RWPE2 (cell line): Measurements from ENCODE around the gene STX8.

Experiments used
- ATAC-seq: fragments of 200-7000 bp; cut with Tn5 transposase; 3 replicates; pipeline ENCODE4 v1.9.1; 2021; ENCODE audit warnings: low read depth
- DNase-seq: peaks from one replicate; pipeline ENCODE4 v3.0.0-alpha.2; 2020; ENCODE audit warnings: low spot score
- H3K27ac ChIP-seq: fragments of 450-650 bp; 2 replicates; pipeline ENCODE4 v1.5.1; 2017; ENCODE audit warnings: mild to moderate bottlenecking; ENCODE audit not compliant: poor library complexity, severe bottlenecking
- H3K27me3 ChIP-seq: fragments of 250-450 bp; sonication (Bioruptor Pico); 2 replicates; pipeline ENCODE4 v1.5.1; 2021; ENCODE audit warnings: mild to moderate bottlenecking, moderate library complexity; ENCODE audit not compliant: insufficient read depth, poor library complexity, severe bottlenecking
- H3K36me3 ChIP-seq: fragments of 250-450 bp; sonication (Bioruptor Pico); 2 replicates; pipeline ENCODE4 v1.5.1; 2020; ENCODE audit warnings: low read depth, mild to moderate bottlenecking, moderate library complexity
- H3K4me1 ChIP-seq: fragments of 250-450 bp; sonication (Bioruptor Pico); 2 replicates; pipeline ENCODE4 v1.5.1; 2021; ENCODE audit warnings: mild to moderate bottlenecking, moderate library complexity; ENCODE audit not compliant: insufficient read depth, poor library complexity, severe bottlenecking
- H3K4me3 ChIP-seq: fragments of 250-450 bp; sonication (Bioruptor Pico); 2 replicates; pipeline ENCODE4 v1.5.1; 2021; ENCODE audit warnings: mild to moderate bottlenecking, moderate library complexity; ENCODE audit not compliant: severe bottlenecking
- H3K9me3 ChIP-seq: fragments of 250-450 bp; sonication (Bioruptor Pico); 2 replicates; pipeline ENCODE4 v1.5.1; 2021; ENCODE audit warnings: mild to moderate bottlenecking, moderate library complexity; ENCODE audit not compliant: severe bottlenecking
- TF ChIP-seq, protein P1 (sequence below): fragments of 450-650 bp; IDR thresholded peaks from one replicate; pipeline ENCODE4 v1.5.1; 2017; ENCODE audit warnings: mild to moderate bottlenecking, moderate library complexity; ENCODE audit not compliant: poor library complexity, severe bottlenecking

The STX8 gene

DNA sequence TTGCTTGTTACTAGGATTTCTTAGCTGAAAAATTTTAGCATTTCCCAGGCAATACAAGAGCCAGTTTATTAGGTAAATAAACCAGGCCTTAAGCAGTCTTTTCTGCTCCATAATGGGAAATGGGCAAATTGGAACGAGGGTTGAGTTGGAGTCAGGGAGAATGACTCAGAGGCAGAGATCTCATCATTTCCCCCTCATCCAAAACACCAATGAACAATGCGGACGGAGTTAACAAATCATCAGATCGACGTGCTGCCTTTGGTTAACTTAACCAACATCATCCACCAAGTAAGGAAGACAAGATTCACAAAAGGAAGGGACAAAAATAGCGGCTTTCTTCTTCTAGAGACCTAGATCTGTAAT, 243.5 kb downstream of the STX8 start:
- Histone ChIP-seq H3K9me3 (peaks cover 4% of the 10 kb centered on the region), H3K27me3 (no peaks in the 10 kb centered on the region), H3K36me3 (no peaks in the 10 kb centered on the region), H3K27ac (no peak overlapping the region), H3K4me3 (no peak overlapping the region), H3K4me1 (no peaks in the 10 kb centered on the region)
- ATAC-seq (no peak), DNase-seq (no peak)
- TF ChIP-seq, protein P1, sequence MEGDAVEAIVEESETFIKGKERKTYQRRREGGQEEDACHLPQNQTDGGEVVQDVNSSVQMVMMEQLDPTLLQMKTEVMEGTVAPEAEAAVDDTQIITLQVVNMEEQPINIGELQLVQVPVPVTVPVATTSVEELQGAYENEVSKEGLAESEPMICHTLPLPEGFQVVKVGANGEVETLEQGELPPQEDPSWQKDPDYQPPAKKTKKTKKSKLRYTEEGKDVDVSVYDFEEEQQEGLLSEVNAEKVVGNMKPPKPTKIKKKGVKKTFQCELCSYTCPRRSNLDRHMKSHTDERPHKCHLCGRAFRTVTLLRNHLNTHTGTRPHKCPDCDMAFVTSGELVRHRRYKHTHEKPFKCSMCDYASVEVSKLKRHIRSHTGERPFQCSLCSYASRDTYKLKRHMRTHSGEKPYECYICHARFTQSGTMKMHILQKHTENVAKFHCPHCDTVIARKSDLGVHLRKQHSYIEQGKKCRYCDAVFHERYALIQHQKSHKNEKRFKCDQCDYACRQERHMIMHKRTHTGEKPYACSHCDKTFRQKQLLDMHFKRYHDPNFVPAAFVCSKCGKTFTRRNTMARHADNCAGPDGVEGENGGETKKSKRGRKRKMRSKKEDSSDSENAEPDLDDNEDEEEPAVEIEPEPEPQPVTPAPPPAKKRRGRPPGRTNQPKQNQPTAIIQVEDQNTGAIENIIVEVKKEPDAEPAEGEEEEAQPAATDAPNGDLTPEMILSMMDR: no peak

DNA sequence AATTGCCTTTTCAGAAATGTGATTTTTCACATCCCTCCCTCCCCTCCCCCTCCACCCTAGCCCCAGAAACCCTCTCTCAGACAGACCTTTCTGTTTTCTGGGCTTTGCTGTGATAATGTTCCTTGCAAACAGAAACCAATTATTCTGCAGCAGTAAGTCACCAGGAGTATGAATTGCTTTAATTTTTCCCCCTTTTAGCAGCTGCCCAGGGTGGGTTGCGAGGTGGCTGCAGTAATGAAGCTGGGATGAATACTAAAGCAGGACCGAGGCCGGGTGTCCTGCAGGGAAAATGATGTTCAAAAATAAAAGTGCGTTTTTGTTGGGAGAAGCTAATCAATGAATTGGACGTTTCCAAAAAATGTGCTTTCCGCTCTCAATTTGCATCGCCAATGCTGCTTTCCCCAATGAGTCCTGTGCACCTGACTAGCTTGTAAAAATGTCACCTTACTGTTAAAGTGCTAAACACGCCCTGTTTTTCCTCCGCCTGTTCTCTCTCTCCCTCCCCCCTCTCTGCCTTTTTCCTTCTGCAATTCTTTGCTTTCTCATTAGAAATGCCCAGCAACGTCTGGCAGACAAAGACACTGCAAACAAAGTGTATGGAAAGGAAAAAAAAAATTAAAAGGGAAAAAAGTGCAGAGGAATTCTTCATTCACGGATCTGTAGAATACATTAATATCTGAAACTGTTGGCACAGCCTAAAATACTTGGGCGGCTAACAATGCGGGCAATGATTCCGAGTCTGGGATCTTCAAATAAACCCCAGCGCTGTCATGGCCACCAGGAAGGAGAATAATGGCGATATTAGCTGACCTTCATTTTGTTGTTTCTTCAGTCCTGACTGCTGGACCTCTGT, 244.1 kb downstream of the STX8 start:
- no peaks in the 10 kb centered on the region for H3K27me3 ChIP-seq
- H3K4me1 ChIP-seq: no peaks in the 10 kb centered on the region
- no peaks in the 10 kb centered on the region for H3K36me3 ChIP-seq
- DNase-seq: no peak
- H3K9me3 ChIP-seq: peaks cover 4% of the 10 kb centered on the region
- TF ChIP-seq, protein P1: no peak
- no peak overlapping the region for H3K27ac ChIP-seq
- H3K4me3 ChIP-seq: no peak overlapping the region
- ATAC-seq: no peak

DNA sequence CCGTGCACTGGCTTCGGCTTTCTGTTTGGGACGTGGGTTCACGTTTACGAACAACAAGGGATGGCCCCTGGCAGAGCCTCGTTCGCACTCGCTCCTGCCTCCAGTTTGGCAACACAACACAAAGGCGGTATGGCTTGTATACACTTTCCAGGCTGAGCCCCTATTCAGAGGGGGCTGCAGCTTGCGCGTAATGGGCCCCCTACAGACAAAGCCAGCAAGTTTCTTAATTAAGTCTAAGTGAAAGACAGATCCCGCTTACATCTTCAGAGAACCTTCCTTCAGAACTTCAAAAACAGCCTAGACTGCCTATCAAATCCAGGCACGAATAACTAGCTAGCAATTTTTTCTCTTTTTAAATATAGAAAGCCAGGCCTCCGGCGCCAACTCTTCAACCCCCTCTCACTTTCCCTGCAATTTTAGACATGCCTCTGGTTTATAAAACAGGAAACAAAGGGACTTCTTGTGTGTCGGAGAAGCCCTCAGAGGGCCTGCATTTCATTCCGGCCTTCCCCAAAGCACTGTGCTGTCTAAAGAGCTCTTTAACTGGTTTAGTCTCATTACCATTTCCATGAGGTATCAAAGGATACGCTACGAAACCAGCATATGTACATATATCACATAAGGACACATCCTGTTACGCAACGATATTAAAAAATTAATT, 244.9 kb downstream of the STX8 start:
- Histone ChIP-seq H3K4me1 (no peaks in the 10 kb centered on the region), H3K4me3 (no peak overlapping the region), H3K36me3 (no peaks in the 10 kb centered on the region), H3K27me3 (no peaks in the 10 kb centered on the region), H3K9me3 (peaks cover 4% of the 10 kb centered on the region), H3K27ac (no peak overlapping the region)
- DNase-seq: no peak
- no peak for ATAC-seq
- TF ChIP-seq, protein P1: no peak

DNA sequence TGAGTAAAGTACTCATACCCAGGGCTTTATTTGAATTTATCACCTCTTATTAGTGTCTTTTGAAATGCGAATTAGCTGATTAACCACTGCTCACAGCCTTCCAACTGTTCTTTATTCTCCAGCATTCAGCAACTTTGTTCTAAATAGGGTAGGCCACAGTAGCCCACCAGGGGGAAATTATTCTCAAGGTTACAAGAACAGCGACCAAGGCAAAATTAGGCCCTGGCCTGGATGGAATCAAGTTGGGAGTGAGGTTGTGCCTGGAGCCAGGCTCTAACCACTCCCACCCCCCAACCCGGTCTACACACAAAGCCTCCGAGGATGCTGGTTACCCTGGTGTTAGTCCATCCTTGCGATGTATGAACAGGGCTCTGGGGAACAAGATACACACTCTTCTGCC, 245.5 kb downstream of the STX8 start:
- no peaks in the 10 kb centered on the region for H3K27me3 ChIP-seq
- DNase-seq (no peak), ATAC-seq (no peak)
- TF ChIP-seq, protein P1: no peak
- peaks cover 4% of the 10 kb centered on the region for H3K9me3 ChIP-seq
- H3K36me3 ChIP-seq: no peaks in the 10 kb centered on the region
- no peaks in the 10 kb centered on the region for H3K4me1 ChIP-seq
- H3K4me3 ChIP-seq: no peak overlapping the region
- H3K27ac ChIP-seq: no peak overlapping the region
